ENCODE data around the gene DNAH9.

DNAH9 gene

GRCh38 chr17:11852231-11852630, 254.0 kb downstream of the DNAH9 start:
- no peak for DNase-seq (ENCODE audit: low read depth)

GRCh38 chr17:11852912-11853311, 254.6 kb downstream of the DNAH9 start:
- DNase-seq (ENCODE audit: low read depth) = no peak

- DNase-seq (ENCODE audit: low read depth) = no peak
These were observed 255.3 kb downstream of the DNAH9 start for GRCh38 chr17:11853321-11854151.

- no peak for DNase-seq (ENCODE audit: low read depth)
These were observed 257.0 kb downstream of the DNAH9 start for GRCh38 chr17:11855306-11855705.

GRCh38 chr17:11857006-11857405, 258.7 kb downstream of the DNAH9 start:
- no peak for DNase-seq (ENCODE audit: low read depth)

GRCh38 chr17:11869680-11870394, 271.6 kb downstream of the DNAH9 start:
- no peak for DNase-seq (ENCODE audit: low read depth)

GRCh38 chr17:11871773-11872172, 273.5 kb downstream of the DNAH9 start:
- DNase-seq (ENCODE audit: low read depth) = no peak

- no peak for DNase-seq (ENCODE audit: low read depth)
These were observed 276.5 kb downstream of the DNAH9 start for GRCh38 chr17:11874756-11875155.

GRCh38 chr17:11880714-11881113, 282.4 kb downstream of the DNAH9 start:
- no peak for DNase-seq (ENCODE audit: low read depth)

GRCh38 chr17:11882716-11883115, 284.4 kb downstream of the DNAH9 start:
- DNase-seq (ENCODE audit: low read depth) = no peak

GRCh38 chr17:11885051-11885450, 286.8 kb downstream of the DNAH9 start:
- no peak for DNase-seq (ENCODE audit: low read depth)

GRCh38 chr17:11889266-11889665, 291.0 kb downstream of the DNAH9 start:
- no peak for DNase-seq (ENCODE audit: low read depth)

- no peak for DNase-seq (ENCODE audit: low read depth)
These were observed 295.6 kb downstream of the DNAH9 start for GRCh38 chr17:11893862-11894261.

- DNase-seq (ENCODE audit: low read depth) = no peak
These were observed 297.9 kb downstream of the DNAH9 start for GRCh38 chr17:11896199-11896598.

- no peak for DNase-seq (ENCODE audit: low read depth)
These were observed 300.4 kb downstream of the DNAH9 start for GRCh38 chr17:11898526-11899235.

GRCh38 chr17:11899537-11899942, 301.3 kb downstream of the DNAH9 start:
- DNase-seq (ENCODE audit: low read depth) = no peak

- DNase-seq (ENCODE audit: low read depth) = no peak
These were observed 301.8 kb downstream of the DNAH9 start for GRCh38 chr17:11900041-11900476.

- DNase-seq (ENCODE audit: low read depth) = no peak
These were observed 302.4 kb downstream of the DNAH9 start for GRCh38 chr17:11900655-11901054.

GRCh38 chr17:11901931-11902330, 303.7 kb downstream of the DNAH9 start:
- DNase-seq (ENCODE audit: low read depth) = no peak

GRCh38 chr17:11908711-11909146, 310.5 kb downstream of the DNAH9 start:
- no peak for DNase-seq (ENCODE audit: low read depth)

GRCh38 chr17:11909348-11909747, 311.1 kb downstream of the DNAH9 start:
- no peak for DNase-seq (ENCODE audit: low read depth)

GRCh38 chr17:11916091-11916490, 317.8 kb downstream of the DNAH9 start:
- DNase-seq (ENCODE audit: low read depth) = no peak

- DNase-seq (ENCODE audit: low read depth) = no peak
These were observed 319.1 kb downstream of the DNAH9 start for GRCh38 chr17:11917415-11917814.
